ENCODE measurements around the gene RNF121.

GRCh38 chr11:71996946-71997345, 68.1 kb downstream of the RNF121 start:
- TF ChIP-seq CTCF (IDR thresholded peaks at IDR 0.05): no peak
- TF ChIP-seq POLR2A (IDR thresholded peaks at IDR 0.05): no peak
